GM23338 (cell line): ENCODE measurements around the gene GLRX2. TPM values are rescaled to one million over a fixed set of nuclear protein-coding genes. Genes with fewer than 3 reads are reported as not detected.

ENCODE experiments used
- ATAC-seq: fragments of 200-7000 bp; cut with Tn5 transposase; 3 replicates; pipeline ENCODE4 v1.9.1; 2020
- DNase-seq: peaks from one replicate; pipeline ENCODE4 v3.0.0-alpha.2; 2015; ENCODE audit warnings: low spot score
- H2AFZ ChIP-seq: fragments of 200-600 bp; sonication (generic); 2 replicates; pipeline ENCODE4 v1.8.0; 2016; ENCODE audit warnings: antibody characterized with exemption, mild to moderate bottlenecking, moderate library complexity
- H3F3A ChIP-seq: fragments of 200-600 bp; sonication (generic); replicated peaks from 2 replicates; pipeline ENCODE4 v1.8.0; 2017; ENCODE audit warnings: antibody characterized with exemption, mixed run types, low read depth
- H3K27ac ChIP-seq: fragments of 200-600 bp; sonication (generic); 2 replicates; pipeline ENCODE4 v1.6.1; 2016; ENCODE audit warnings: low read depth
- H3K27me3 ChIP-seq: fragments of 200-600 bp; sonication (generic); 2 replicates; pipeline ENCODE4 v1.8.0; 2016; ENCODE audit warnings: mild to moderate bottlenecking, mixed run types, moderate library complexity; ENCODE audit not compliant: insufficient read depth
- H3K36me3 ChIP-seq: fragments of 200-600 bp; sonication (generic); 2 replicates; pipeline ENCODE4 v1.8.0; 2016; ENCODE audit warnings: mild to moderate bottlenecking; ENCODE audit not compliant: insufficient read depth
- H3K4me1 ChIP-seq: fragments of 200-600 bp; sonication (generic); 2 replicates; pipeline ENCODE4 v1.8.0; 2016; ENCODE audit warnings: mild to moderate bottlenecking, moderate library complexity; ENCODE audit not compliant: insufficient read depth
- H3K4me2 ChIP-seq: fragments of 200-600 bp; sonication (generic); 2 replicates; pipeline ENCODE4 v1.7.1; 2017; ENCODE audit warnings: mixed run types
- H3K4me3 ChIP-seq: fragments of 200-600 bp; sonication (generic); 2 replicates; pipeline ENCODE4 v1.6.1; 2016; ENCODE audit warnings: mixed run types
- H3K79me2 ChIP-seq: fragments of 200-600 bp; sonication (generic); replicated peaks from 2 replicates; pipeline ENCODE4 v1.8.0; 2017; ENCODE audit warnings: mild to moderate bottlenecking; ENCODE audit not compliant: insufficient read depth
- H3K9me2 ChIP-seq: fragments of 200-600 bp; sonication (generic); 2 replicates; pipeline ENCODE4 v1.8.0; 2017; ENCODE audit not compliant: insufficient read depth
- H4K20me1 ChIP-seq: fragments of 200-600 bp; sonication (generic); replicated peaks from 2 replicates; pipeline ENCODE4 v1.8.0; 2017; ENCODE audit warnings: mild to moderate bottlenecking; ENCODE audit not compliant: insufficient read depth
- H3K27ac Mint-ChIP-seq: 2 replicates; pipeline ENCODE4 v1.8.0; 2020; ENCODE audit warnings: inconsistent platforms, mild to moderate bottlenecking, moderate library complexity, mixed read lengths
- H3K27me3 Mint-ChIP-seq: 3 replicates; pipeline ENCODE4 v1.8.0; 2022; ENCODE audit warnings: low read depth, mild to moderate bottlenecking, moderate library complexity, mixed read lengths, inconsistent platforms; ENCODE audit not compliant: insufficient read depth, poor library complexity
- H3K36me3 Mint-ChIP-seq: 3 replicates; pipeline ENCODE4 v1.8.0; 2021; ENCODE audit warnings: low read depth, mild to moderate bottlenecking, inconsistent platforms, moderate library complexity, mixed read lengths
- H3K4me1 Mint-ChIP-seq: 3 replicates; pipeline ENCODE4 v1.8.0; 2020; ENCODE audit warnings: mild to moderate bottlenecking, inconsistent platforms, mixed read lengths
- H3K4me3 Mint-ChIP-seq: 3 replicates; pipeline ENCODE4 v1.8.0; 2021; ENCODE audit warnings: moderate library complexity, mild to moderate bottlenecking, inconsistent platforms, mixed read lengths
- H3K9me3 Mint-ChIP-seq: 3 replicates; pipeline ENCODE4 v1.8.0; 2020; ENCODE audit warnings: moderate library complexity, mild to moderate bottlenecking, inconsistent platforms, mixed read lengths
- CTCF ChIP-seq, 2 experiments: fragments of 200-600 bp in 1 of 2; sonication (generic) in 1 of 2; conservative IDR thresholded peaks; 2 replicates each; pipeline versions ENCODE4 v1.5.1 to v1.6.1; 2016 to 2017; ENCODE audit warnings: antibody characterized with exemption in 2 of 2, low read depth in 2 of 2, mild to moderate bottlenecking in 2 of 2, moderate library complexity in 1 of 2
- NANOG ChIP-seq: IDR thresholded peaks from 2 replicates; pipeline ENCODE4 v1.6.1; 2016; ENCODE audit warnings: antibody characterized with exemption, borderline replicate concordance
- POLR2AphosphoS5 ChIP-seq: IDR thresholded peaks from 2 replicates; pipeline ENCODE4 v1.6.1; 2016; ENCODE audit warnings: antibody characterized with exemption, low read depth
- STAT1 ChIP-seq: IDR thresholded peaks from one replicate; pipeline ENCODE4 v1.6.1; 2016; ENCODE audit warnings: antibody characterized with exemption; ENCODE audit not compliant: unreplicated experiment
- ZNF114 ChIP-seq: fragments of 250-450 bp; sonication (Bioruptor Pico); IDR thresholded peaks from 2 replicates; pipeline ENCODE4 v1.5.0; 2020; ENCODE audit warnings: mild to moderate bottlenecking, moderate library complexity
- ZNF331 ChIP-seq: fragments of 250-450 bp; sonication (Bioruptor Pico); IDR thresholded peaks from 2 replicates; pipeline ENCODE4 v1.5.0; 2020; ENCODE audit warnings: low read depth, mild to moderate bottlenecking, moderate library complexity
- ZNF462 ChIP-seq: fragments of 250-450 bp; sonication (Bioruptor Pico); IDR thresholded peaks from 2 replicates; pipeline ENCODE4 v1.5.0; 2020; ENCODE audit warnings: mild to moderate bottlenecking, moderate library complexity
- polyA plus RNA-seq: library from polyadenylated mRNA; unstranded; fragments of >200 nt; fragmentation: Nextera tagmentation; extraction: Ambion mirVana; gene quantifications from 2 replicates; pipeline ENCODE4 v1.2.1, GENCODE V29; 2016
- total RNA-seq: library from RNA; depleted of rRNA; stranded (reverse); fragments of >200 nt; shearing (Covaris generic); gene quantifications from 2 replicates; pipeline ENCODE4 v1.2.3, GENCODE V29; 2014
- TF ChIP-seq, protein P1 (sequence below): IDR thresholded peaks from 2 replicates; pipeline ENCODE4 v1.6.1; 2016; ENCODE audit warnings: antibody characterized with exemption

GLRX2 gene
- total and polyA plus RNA-seq, 2 experiments from 2014 or later, result 7.7 to 28.3 TPM

DNA sequence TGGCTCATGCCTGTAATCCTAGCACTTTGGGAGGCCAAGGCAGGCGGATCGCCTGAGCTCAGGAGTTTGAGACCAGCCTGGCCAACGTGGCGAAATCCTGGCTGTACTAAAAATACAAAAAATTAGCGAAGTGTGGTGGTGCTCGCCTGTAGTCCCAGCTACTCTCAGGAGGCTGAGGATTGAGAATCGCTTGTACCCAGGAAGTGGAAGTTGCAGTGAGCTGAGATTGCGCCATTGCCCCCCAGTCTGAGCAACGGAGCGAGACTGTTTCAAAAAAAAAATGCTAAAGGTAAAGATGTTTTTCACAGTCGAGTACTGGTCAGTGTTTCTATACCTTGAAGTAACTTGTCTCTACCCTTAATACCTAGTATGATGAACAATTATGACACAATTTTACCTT, 11.1 kb downstream of the GLRX2 start:
- H3K9me2 ChIP-seq, result no peaks in the 10 kb centered on the region
- no peaks in the 10 kb centered on the region; the same call in 2 of the 3 replicates for H3K4me1 Mint-ChIP-seq
- H3K4me2 ChIP-seq, result no peak overlapping the region
- H3K36me3 Mint-ChIP-seq, result peaks cover 4% of the 10 kb centered on the region; the same call in 1 of the 3 replicates
- no peak overlapping the region; the same call in 1 of the 2 replicates for H3K27ac Mint-ChIP-seq
- no peaks in the 10 kb centered on the region; the same call in 1 of the 2 replicates for H3K36me3 ChIP-seq
- no peak overlapping the region for H3K27ac ChIP-seq
- H3K27me3 ChIP-seq, result no peaks in the 10 kb centered on the region
- no peaks in the 10 kb centered on the region for H4K20me1 ChIP-seq
- no peak overlapping the region for H2AFZ ChIP-seq
- DNase-seq (no peak), ATAC-seq (no peak)
- peaks cover 3% of the 10 kb centered on the region for H3K27me3 Mint-ChIP-seq
- H3K4me3 ChIP-seq, result no peak overlapping the region
- no peaks in the 10 kb centered on the region for H3K9me3 Mint-ChIP-seq
- no peaks in the 10 kb centered on the region for H3K79me2 ChIP-seq
- TF ChIP-seq STAT1 (no peak), POLR2AphosphoS5 (no peak), ZNF331 (CRISPR knock-in tag) (no peak), CTCF (conservative IDR thresholded peaks at IDR 0.05; ENCODE audit: low read depth in 2 of 2) (no peak), NANOG (no peak), ZNF114 (no peak), ZNF462 (CRISPR knock-in tag) (no peak)
- TF ChIP-seq, protein P1, sequence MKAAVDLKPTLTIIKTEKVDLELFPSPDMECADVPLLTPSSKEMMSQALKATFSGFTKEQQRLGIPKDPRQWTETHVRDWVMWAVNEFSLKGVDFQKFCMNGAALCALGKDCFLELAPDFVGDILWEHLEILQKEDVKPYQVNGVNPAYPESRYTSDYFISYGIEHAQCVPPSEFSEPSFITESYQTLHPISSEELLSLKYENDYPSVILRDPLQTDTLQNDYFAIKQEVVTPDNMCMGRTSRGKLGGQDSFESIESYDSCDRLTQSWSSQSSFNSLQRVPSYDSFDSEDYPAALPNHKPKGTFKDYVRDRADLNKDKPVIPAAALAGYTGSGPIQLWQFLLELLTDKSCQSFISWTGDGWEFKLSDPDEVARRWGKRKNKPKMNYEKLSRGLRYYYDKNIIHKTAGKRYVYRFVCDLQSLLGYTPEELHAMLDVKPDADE, result no peak
- H3F3A ChIP-seq, result no peaks in the 10 kb centered on the region
- no peak overlapping the region for H3K4me3 Mint-ChIP-seq
- no peaks in the 10 kb centered on the region for H3K4me1 ChIP-seq
